OCI-M2 (cell line): ENCODE results near the gene BNIPL.

Source experiments
- DNase-seq: peaks from one replicate; lab custom pipeline; 2025; ENCODE audit not compliant: unreplicated experiment; lab: John Stamatoyannopoulos, UW

Gene BNIPL

DNA sequence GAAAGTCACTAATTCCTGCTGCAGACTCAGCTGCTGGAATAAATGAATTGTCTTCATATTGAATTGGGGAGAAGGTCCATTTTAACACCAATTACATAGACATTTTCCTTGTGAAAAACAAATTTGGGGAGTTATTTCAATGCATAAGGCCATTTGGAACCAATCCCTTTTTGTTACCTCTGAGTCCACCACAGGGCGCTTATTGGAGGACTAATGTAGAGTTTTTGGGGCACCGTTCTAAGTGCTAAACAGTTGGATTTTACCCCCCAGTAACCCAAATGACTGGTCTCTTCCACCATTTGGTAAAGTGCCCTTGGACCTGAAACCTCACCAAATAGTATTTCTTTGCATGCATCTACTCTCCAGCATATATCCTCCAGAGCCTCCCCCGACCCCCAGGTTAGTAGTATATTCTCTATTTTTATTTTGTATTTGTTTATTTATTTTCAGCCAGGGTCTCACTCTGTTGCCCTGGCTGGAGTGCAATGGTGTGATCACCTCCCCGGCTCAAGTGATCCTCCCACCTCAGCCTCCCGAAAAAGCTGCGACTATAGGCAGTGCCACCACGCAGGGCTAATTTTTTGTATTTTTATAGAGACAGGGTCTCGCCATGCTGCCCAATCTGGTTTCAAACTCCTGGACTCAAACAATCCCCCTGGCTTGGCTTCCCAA, 26.6 kb upstream of the BNIPL start:
- no peak for DNase-seq

DNA sequence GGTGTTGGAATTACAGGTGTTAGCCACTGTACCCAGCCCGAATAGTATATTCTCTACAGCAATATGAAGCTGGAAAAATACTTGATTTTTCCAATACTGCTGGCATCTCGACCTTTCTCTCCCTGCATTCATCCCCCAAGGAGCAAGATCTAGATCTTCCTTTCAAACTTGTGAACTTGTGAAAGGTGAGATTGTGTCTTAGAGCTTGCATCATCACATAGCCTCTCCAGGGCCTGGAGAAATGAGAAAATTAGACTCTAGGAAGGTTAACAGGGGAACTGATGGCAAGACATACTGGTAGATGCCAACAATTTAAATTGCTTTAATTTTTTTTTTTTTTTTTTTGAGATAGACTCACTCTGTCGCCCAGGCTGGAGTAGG, 26.1 kb upstream of the BNIPL start:
- no peak for DNase-seq

DNA sequence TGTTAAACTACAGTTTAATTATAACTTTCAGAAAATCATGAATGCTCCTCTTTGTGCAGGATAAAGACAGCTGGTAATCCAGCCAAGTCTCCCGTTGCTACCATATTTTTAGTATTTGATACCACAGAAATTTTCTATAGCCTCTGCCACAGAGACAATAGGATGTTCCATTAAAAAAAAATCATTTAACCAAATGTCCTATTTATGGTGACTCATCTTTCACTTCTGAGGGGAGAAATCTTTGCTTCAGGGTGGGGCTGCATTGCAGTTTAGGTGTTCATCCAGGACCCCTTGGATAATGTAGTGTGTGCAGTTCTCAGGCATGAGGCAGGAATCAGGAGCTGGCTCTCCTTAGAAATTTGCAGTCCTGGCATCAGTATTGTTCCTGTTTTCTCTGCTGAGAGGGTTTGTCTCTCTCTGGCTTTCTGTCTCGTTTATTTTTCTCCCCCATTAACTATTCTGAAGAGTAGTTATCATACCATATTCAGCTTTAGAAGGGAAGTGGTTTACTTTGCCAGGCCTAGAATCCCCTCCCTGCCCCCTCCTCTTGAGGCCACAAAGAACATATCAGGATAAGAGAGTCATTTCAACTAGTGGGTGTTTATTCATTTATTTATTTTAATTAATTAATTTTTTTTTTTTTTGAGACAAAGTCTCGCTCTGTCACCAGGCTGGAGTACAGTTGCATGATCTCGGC, 25.1 kb upstream of the BNIPL start:
- DNase-seq = no peak

- DNase-seq = no peak
Measured at GRCh38 chr1:151012684-151013471, 23.5 kb upstream of the BNIPL start.

DNA sequence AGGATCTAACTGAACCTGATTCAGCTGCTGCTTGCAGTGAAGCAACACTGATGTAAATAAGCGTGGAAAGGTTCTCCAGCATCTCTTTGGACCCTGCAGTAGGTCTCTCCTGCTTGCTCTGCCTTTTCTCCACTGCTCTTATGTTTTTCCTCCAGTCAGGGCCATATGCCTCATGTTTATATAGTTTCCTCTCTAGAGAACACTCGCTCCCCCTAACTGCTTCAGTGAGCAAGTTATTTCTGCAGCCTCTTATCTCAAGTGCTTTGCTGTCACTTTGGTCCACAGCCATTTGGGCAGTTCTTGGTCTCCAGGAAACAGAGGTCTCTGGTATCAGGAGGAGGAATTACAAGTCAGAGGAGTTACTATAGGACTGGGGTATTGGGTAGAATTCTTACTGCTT, 22.9 kb upstream of the BNIPL start:
- no peak for DNase-seq

DNA sequence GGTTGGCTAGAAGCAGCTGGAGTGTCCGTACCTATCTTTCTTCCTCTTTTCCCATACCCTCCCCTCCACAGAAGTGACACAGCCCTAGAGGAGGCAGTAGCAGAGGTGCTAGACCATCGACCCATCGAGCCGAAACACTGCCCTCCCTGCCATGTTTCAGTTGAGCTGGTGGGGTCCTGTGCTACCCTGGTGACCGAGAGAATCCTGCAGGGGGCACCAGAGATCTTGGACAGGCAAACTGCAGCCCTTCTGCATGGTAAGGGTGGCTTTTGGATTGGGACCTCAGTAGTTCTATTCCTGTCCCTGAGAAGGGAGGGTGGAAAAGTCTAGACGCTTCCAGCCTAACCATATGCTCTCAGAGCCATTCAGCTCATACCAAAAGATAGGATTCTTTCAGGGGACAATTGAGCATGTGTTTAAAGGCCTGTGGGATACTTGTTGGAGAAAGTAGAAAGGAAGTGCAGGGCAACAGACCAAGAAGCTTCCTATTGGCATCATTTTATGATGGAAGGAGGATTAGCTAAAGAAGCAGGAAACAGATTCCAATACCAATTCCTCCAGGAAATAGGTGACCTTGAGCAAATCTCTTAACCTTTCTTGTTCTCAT, 11.7 kb upstream of the BNIPL start:
- no peak for DNase-seq

- DNase-seq = no peak
Measured at GRCh38 chr1:151026460-151026859, 9.9 kb upstream of the BNIPL start.

DNA sequence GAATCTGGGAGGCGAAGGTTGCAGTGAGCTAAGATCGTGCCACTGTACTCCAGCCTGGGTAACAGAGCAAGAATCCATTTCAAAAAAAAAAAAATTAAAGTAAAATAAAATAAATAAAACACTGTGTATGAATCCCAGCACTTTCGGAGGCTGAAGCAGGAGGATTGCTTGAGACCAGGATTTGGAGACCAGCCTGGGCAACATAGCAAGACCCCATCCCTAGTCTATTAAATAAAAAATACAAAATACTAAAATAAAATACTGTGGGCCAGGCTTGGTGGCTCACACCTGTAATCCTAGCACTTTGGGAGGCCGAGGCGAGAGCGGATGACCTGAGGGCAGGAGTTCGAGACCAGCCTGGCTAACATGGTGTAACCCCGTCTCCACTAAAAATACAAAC, 4.2 kb upstream of the BNIPL start:
- DNase-seq = no peak

DNA sequence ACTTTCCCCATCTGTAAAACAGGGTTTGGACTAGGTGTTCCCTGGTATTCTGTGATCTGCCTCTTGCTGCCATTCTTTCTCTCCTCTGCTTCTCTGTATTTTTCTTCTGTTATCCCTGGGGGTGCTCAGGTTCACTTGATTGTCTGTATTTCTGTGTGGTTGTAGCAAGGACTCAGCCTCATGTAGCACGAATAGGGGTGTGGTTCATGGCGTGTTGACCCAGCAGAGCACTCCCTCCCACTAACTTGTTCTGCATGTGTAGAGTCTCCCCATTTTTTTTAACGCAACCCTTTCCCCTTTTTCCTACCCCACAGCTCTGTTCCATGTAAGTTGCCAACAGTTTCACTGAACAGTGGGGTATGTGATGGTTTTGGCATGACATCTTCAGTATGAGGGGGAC, 1.2 kb upstream of the BNIPL start:
- DNase-seq = no peak

DNA sequence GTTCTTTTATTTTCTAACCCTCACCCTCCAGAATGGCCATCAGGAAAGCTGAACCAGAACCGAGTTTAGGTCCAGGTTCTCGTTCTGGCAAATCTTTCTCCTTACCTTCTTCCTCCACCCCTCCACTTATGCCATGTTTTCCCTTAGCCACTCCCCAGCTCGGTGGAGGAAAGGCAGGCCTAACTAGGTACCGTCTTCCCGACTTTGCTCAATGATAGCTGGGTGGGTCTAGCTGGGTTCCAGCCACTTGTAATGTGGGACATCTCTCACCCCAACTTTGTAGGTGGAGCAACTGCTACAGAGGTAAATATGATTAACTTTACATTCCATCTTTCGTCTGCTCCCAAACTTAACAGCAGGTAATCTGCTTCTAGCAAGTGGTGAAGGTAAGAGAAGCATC, 646 bp downstream of the BNIPL start:
- DNase-seq = no peak

DNA sequence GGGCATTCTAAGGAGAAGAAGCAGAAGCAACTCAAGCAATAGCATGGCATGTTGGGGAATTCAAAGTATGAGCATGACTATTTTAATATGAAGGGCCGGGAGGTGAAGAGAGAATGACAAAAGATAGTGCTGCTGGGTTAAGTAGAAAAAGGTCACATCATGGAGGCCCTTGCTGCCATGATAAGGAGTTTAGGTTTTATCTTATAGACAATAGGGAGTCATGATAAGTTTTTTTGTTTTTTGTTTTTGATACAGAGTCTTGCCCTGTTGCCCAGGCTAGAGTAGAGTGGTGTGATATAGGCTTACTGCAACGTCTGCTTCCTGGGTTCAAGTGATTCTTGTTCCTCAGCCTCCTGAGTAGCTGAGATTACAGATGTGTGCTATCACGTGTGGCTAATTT, 3.1 kb downstream of the BNIPL start:
- DNase-seq = no peak

DNA sequence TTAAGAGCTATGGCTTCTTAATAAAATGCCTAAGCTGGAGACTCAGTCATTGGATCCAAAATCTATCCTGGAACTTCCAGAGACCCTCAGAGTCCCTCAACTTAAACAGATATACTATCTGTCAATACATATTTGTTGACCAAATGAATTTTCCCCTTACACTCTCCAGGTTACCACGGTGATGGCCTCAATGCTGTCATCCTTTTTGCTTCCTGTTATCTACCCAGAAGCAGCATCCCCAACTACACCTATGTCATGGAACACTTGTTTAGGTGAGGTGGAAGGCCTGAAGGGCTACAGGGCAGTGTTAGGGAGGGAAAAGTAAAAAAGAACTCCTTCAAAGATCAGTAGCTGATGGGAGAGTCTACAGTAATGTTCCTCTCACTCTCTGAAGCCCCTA, 6.8 kb downstream of the BNIPL start:
- DNase-seq = no peak

DNA sequence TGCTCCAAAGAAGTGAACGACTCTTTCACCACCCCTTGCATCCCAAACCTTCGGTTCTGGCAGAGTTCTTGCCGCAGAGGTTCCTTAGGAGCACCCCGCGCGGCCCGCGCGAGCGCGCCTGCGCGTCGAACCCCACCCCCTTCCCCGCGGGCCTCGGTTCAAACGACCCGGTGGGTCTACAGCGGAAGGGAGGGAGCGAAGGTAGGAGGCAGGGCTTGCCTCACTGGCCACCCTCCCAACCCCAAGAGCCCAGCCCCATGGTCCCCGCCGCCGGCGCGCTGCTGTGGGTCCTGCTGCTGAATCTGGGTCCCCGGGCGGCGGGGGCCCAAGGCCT, 11.2 kb downstream of the BNIPL start, which contains the start of gene C1orf56:
TSS of gene C1orf56 (plus strand) at position 161 of the 334 bp plus-strand sequence. CDS start at position 258, 97 bp downstream.
- no peak for DNase-seq

DNA sequence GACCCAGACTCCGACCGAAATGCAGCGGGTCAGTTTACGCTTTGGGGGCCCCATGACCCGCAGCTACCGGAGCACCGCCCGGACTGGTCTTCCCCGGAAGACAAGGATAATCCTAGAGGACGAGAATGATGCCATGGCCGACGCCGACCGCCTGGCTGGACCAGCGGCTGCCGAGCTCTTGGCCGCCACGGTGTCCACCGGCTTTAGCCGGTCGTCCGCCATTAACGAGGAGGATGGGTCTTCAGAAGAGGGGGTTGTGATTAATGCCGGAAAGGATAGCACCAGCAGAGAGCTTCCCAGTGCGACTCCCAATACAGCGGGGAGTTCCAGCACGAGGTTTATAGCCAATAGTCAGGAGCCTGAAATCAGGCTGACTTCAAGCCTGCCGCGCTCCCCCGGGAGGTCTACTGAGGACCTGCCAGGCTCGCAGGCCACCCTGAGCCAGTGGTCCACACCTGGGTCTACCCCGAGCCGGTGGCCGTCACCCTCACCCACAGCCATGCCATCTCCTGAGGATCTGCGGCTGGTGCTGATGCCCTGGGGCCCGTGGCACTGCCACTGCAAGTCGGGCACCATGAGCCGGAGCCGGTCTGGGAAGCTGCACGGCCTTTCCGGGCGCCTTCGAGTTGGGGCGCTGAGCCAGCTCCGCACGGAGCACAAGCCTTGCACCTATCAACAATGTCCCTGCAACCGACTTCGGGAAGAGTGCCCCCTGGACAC, 11.7 kb downstream of the BNIPL start:
- no peak for DNase-seq

DNA sequence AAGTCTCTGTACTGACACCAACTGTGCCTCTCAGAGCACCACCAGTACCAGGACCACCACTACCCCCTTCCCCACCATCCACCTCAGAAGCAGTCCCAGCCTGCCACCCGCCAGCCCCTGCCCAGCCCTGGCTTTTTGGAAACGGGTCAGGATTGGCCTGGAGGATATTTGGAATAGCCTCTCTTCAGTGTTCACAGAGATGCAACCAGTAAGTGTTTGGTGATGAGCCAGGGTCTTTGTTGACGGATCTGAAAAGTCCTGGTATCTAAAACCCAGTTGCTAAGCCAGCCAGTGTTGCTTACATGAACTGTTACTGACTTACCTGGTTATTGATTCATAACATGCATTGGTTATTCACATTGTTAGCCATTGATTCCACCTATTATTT, 12.3 kb downstream of the BNIPL start:
- no peak for DNase-seq

GRCh38 chr1:151049458-151049857, 13.1 kb downstream of the BNIPL start:
- no peak for DNase-seq

GRCh38 chr1:151050051-151050688, 13.8 kb downstream of the BNIPL start:
- no peak for DNase-seq

DNA sequence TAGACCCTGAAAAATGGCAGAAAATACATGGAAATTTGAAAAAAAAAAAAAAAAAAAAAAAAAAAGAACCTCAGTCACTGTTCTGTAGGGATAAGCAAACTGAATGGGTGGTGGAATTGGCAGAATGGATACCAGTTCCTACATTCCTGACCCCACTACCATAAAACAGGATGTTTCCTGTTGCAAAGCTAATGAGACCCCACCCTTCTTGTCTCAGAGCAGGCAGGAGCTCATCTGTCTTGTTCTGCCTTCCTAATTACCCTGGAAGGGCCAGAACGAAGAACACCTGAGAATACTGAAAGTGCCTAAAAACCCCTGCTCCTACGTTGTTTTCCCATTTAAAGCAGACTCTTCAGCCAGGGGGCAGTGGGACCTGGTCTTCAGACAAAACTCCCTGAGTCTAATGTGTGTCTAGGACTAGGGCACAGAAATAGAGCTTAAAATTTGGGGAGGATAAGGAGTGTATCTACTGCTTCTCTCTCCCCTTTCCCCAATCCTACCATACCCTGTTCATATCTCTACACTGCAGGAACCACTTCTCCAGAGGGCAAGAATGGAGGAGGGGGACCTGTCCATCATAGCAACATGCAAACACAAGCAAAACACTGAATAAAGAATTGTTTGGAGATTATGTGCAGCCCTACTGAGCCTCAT, 15.1 kb downstream of the BNIPL start:
- DNase-seq = no peak

GRCh38 chr1:151054971-151055547, 18.7 kb downstream of the BNIPL start:
- no peak for DNase-seq

DNA sequence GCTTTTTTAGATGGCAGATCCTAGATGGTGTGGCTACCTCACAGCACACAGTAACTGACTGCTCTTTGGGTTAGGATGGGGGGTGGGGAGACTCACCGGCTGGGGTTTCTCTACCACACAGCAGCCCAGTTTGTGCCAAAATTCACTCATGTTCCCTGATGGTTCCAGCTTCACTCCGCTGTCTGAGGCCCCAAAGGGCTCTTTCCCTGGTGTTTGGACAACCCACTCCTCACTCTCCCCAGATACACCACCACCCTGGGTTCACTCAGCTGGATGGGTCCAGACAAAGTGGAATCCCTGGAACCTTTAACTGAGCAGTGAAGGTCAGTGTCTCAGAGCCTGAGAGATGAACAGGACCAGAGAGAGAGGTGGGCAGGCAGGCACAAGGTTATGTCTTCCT, 19.2 kb downstream of the BNIPL start:
- DNase-seq = no peak
